Left lobe of liver (tissue), 2 donors: ENCODE data around the gene CTDP1. TPM values are rescaled to one million over a fixed set of nuclear protein-coding genes. Genes with fewer than 3 reads are reported as not detected.
"Not testable (repeated sequence)": the region's sequence is repeated elsewhere in the genome, so short reads cannot be mapped to it uniquely, and the experiment has no call there.

Experiments
- ATAC-seq: fragments of 200-7000 bp; cut with Tn5 transposase; one replicate; pipeline ENCODE4 v1.9.1; 2020; ENCODE audit warnings: mild to moderate bottlenecking, moderate library complexity
- DNase-seq: peaks from one replicate; pipeline ENCODE4 v3.0.0-alpha.2; 2020; ENCODE audit warnings: low spot score
- total RNA-seq: library from RNA; stranded (reverse); gene quantifications from one replicate; pipeline ENCODE4 v1.2.1, GENCODE V29; 2021
- donor health status: DM: no; HTN: no; CAD: no; lungs with moderate emphysema.
- donor health status: DM: no; HTN: yes; CAD: no.

Gene CTDP1
- total RNA-seq, 1 donor from 2014 or later = 10.1 TPM

- DNase-seq (no peak), ATAC-seq (no peak)
Measured at GRCh38 chr18:79718878-79719477, 39.4 kb downstream of the CTDP1 start.

- not testable (repeated sequence) for ATAC-seq, DNase-seq
Measured at GRCh38 chr18:79719478-79720358, 40.1 kb downstream of the CTDP1 start.

GRCh38 chr18:79720359-79720733 lies 40.7 kb downstream of the CTDP1 start:
- DNase-seq (no peak), ATAC-seq (no peak)

GRCh38 chr18:79723036-79723435 lies 43.4 kb downstream of the CTDP1 start:
- no peak for DNase-seq
- no peak for ATAC-seq

- no peak for ATAC-seq
- no peak for DNase-seq
Measured at GRCh38 chr18:79723628-79724027, 44.0 kb downstream of the CTDP1 start.

- no peak for ATAC-seq
- no peak for DNase-seq
Measured at GRCh38 chr18:79724299-79725080, 44.9 kb downstream of the CTDP1 start.

GRCh38 chr18:79725486-79725885 lies 45.9 kb downstream of the CTDP1 start:
- ATAC-seq = no peak
- no peak for DNase-seq

GRCh38 chr18:79726721-79727120 lies 47.1 kb downstream of the CTDP1 start:
- ATAC-seq (no peak), DNase-seq (no peak)

- DNase-seq (no peak), ATAC-seq (no peak)
Measured at GRCh38 chr18:79727211-79727610, 47.6 kb downstream of the CTDP1 start.

- DNase-seq (no peak), ATAC-seq (no peak)
Measured at GRCh38 chr18:79728931-79729586, 49.5 kb downstream of the CTDP1 start.

- no peak for DNase-seq
Measured at GRCh38 chr18:79729611-79730010, 50.0 kb downstream of the CTDP1 start.

GRCh38 chr18:79730804-79731203 lies 51.2 kb downstream of the CTDP1 start:
- ATAC-seq (no peak), DNase-seq (no peak)

More at GRCh38 chr18:79729611-79730010, 50.0 kb downstream of the CTDP1 start:
- no peak for ATAC-seq

GRCh38 chr18:79731881-79732720 lies 52.5 kb downstream of the CTDP1 start:
- not testable (repeated sequence) for DNase-seq, ATAC-seq

GRCh38 chr18:79732721-79733025 lies 53.1 kb downstream of the CTDP1 start:
- no peak for ATAC-seq

GRCh38 chr18:79733135-79733701 lies 53.6 kb downstream of the CTDP1 start:
- DNase-seq (no peak), ATAC-seq (no peak)

More at GRCh38 chr18:79732721-79733025, 53.1 kb downstream of the CTDP1 start:
- no peak for DNase-seq

- no peak for ATAC-seq
- DNase-seq = no peak
Measured at GRCh38 chr18:79733986-79734770, 54.6 kb downstream of the CTDP1 start.

- ATAC-seq (no peak), DNase-seq (no peak)
Measured at GRCh38 chr18:79735071-79735980, 55.7 kb downstream of the CTDP1 start.

- no peak for DNase-seq
Measured at GRCh38 chr18:79736230-79736629, 56.6 kb downstream of the CTDP1 start.

More at GRCh38 chr18:79736230-79736629, 56.6 kb downstream of the CTDP1 start:
- ATAC-seq = no peak
